DOHH2 (cell line): ENCODE data around the gene MED12L.
A peak's percentile ranks its signal among the peaks of the same experiment; 100 is the strongest.
"Not testable (repeated sequence)": the region's sequence is repeated elsewhere in the genome, so short reads cannot be mapped to it uniquely, and the experiment has no call there.

ENCODE experiments used
- H3F3A ChIP-seq: fragments of 200-600 bp; sonication (generic), shearing (Covaris generic); 2 replicates; pipeline ENCODE4 v1.6.0; 2016; ENCODE audit warnings: antibody characterized with exemption, mild to moderate bottlenecking; ENCODE audit not compliant: control insufficient read depth, insufficient read depth
- H3K27ac ChIP-seq: fragments of 200-600 bp; sonication (generic); 2 replicates; pipeline ENCODE4 v1.5.1; 2014; ENCODE audit warnings: low read depth, mild to moderate bottlenecking, low read length, moderate library complexity
- H3K27me3 ChIP-seq: fragments of 200-600 bp; sonication (generic); 2 replicates; pipeline ENCODE4 v1.6.1; 2014; ENCODE audit warnings: mild to moderate bottlenecking, low read length, mixed read lengths; ENCODE audit not compliant: control insufficient read depth
- H3K36me3 ChIP-seq: fragments of 200-600 bp; sonication (generic); 2 replicates; pipeline ENCODE4 v1.6.1; 2014; ENCODE audit warnings: mild to moderate bottlenecking, low read length, moderate library complexity, mixed read lengths; ENCODE audit not compliant: control insufficient read depth
- H3K4me1 ChIP-seq: fragments of 200-600 bp; sonication (generic); 2 replicates; pipeline ENCODE4 v1.6.1; 2014; ENCODE audit warnings: mild to moderate bottlenecking, low read length, mixed read lengths; ENCODE audit not compliant: control insufficient read depth
- H3K4me2 ChIP-seq: fragments of 200-600 bp; sonication (generic); 2 replicates; pipeline ENCODE4 v1.6.0; 2014; ENCODE audit warnings: mild to moderate bottlenecking, low read length, moderate library complexity
- H3K4me3 ChIP-seq: fragments of 200-600 bp; sonication (generic); 2 replicates; pipeline ENCODE4 v1.5.1; 2014; ENCODE audit warnings: mild to moderate bottlenecking, low read length, mixed read lengths
- H3K79me2 ChIP-seq: fragments of 200-600 bp; sonication (generic); 2 replicates; pipeline ENCODE4 v1.6.1; 2014; ENCODE audit warnings: mild to moderate bottlenecking, low read length, mixed read lengths; ENCODE audit not compliant: control insufficient read depth
- H3K9me2 ChIP-seq: fragments of 200-600 bp; sonication (generic); replicated peaks from 2 replicates; pipeline ENCODE4 v1.6.1; 2014; ENCODE audit warnings: mild to moderate bottlenecking, low read length, mixed read lengths; ENCODE audit not compliant: control insufficient read depth
- H3K9me3 ChIP-seq: fragments of 200-600 bp; sonication (generic); 2 replicates; pipeline ENCODE4 v1.6.1; 2014; ENCODE audit warnings: antibody characterized with exemption, low read length, mixed read lengths; ENCODE audit not compliant: control insufficient read depth, insufficient read depth
- H4K20me1 ChIP-seq: fragments of 200-600 bp; sonication (generic); 2 replicates; pipeline ENCODE4 v1.6.0; 2014; ENCODE audit warnings: low read depth, mild to moderate bottlenecking, antibody characterized with exemption, low read length, moderate library complexity; ENCODE audit not compliant: control insufficient read depth, insufficient read depth
- CTCF ChIP-seq: fragments of 200-600 bp; sonication (generic); IDR thresholded peaks from one replicate; pipeline ENCODE4 v1.5.1; 2014; ENCODE audit warnings: antibody characterized with exemption, mild to moderate bottlenecking, low read depth, low read length; ENCODE audit not compliant: poor library complexity, severe bottlenecking
- EZH2phosphoT487 ChIP-seq: fragments of 200-600 bp; sonication (generic); IDR thresholded peaks from 2 replicates; pipeline ENCODE4 v1.6.1; 2017; ENCODE audit warnings: borderline replicate concordance, mild to moderate bottlenecking, antibody characterized with exemption, low read length, moderate library complexity, mixed read lengths

Gene MED12L

DNA sequence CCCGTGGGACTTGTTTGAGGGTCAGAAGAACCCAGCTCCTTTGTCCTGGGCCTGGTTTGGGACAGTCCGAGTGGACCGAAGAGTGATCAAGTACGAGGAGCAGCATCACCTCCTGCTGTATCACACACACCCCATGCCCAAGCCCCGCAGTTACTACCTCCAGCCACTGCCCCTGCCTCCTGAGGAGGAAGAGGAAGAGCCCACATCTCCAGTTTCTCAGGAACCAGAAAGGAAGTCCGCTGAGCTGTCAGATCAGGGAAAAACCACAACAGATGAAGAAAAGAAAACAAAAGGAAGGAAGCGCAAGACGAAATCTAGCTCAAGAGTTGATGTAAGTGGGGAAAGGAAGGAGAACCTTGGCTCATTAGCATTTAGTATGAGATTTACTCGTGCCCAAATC is 302.4 kb downstream of the MED12L start:
- Histone ChIP-seq H3F3A (peaks cover 46% of the 10 kb centered on the region), H3K4me2 (peak overlapping the region; percentile 68)
- TF ChIP-seq CTCF = no peak
- TF ChIP-seq EZH2phosphoT487 = no peak

GRCh38 chr3:151391720-151392119 is 306.3 kb downstream of the MED12L start:
- peak overlapping the region; percentile 35 for H3K27ac ChIP-seq
- peaks cover 89% of the 10 kb centered on the region for H3K4me1 ChIP-seq
- TF ChIP-seq EZH2phosphoT487 (no peak), CTCF (no peak)
- H3K36me3 ChIP-seq = peaks cover 22% of the 10 kb centered on the region
- peak overlapping the region; percentile 37 for H3K4me3 ChIP-seq
- no peaks in the 10 kb centered on the region for H3K9me2 ChIP-seq
- H3K79me2 ChIP-seq = no peaks in the 10 kb centered on the region
- H3K4me2 ChIP-seq = peak overlapping the region; percentile 57
- H4K20me1 ChIP-seq = no peaks in the 10 kb centered on the region
- H3K9me3 ChIP-seq = no peaks in the 10 kb centered on the region
- no peaks in the 10 kb centered on the region for H3K27me3 ChIP-seq
- H3F3A ChIP-seq = peaks cover 24% of the 10 kb centered on the region

More for the DNA sequence above, 302.4 kb downstream of the MED12L start:
- H3K27ac ChIP-seq = peak overlapping the region; percentile 87
- no peaks in the 10 kb centered on the region for H3K27me3 ChIP-seq
- H3K36me3 ChIP-seq = no peaks in the 10 kb centered on the region
- no peaks in the 10 kb centered on the region for H4K20me1 ChIP-seq
- H3K9me2 ChIP-seq = no peaks in the 10 kb centered on the region
- H3K79me2 ChIP-seq = no peaks in the 10 kb centered on the region
- H3K9me3 ChIP-seq = no peaks in the 10 kb centered on the region
- peaks cover 96% of the 10 kb centered on the region for H3K4me1 ChIP-seq
- peak overlapping the region; percentile 52 for H3K4me3 ChIP-seq

DNA sequence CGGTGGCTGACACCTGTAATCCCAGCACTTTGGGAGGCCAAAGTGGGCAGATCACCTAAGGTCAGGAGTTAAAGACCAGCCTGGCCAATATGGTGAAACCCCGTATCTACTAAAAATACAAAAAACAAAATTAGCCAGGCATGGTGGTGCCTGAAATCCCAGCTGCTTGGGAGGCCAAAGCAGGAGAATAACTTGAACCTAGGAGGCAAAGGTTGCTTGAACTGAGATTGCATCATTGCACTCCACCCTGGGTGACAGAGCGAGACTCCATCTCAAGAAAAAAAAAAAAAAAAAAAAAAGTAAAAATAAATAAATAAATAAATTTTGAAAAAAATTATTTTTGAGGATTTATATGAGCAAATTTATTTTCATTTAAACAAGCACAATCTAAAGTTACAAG is 306.7 kb downstream of the MED12L start:
- Histone ChIP-seq H3K4me2 (peak overlapping the region; percentile 57), H3K4me1 (peaks cover 89% of the 10 kb centered on the region), H3K27ac (peak overlapping the region; percentile 72), H3K36me3 (peaks cover 26% of the 10 kb centered on the region), H3K4me3 (peak overlapping the region; percentile 37), H3F3A (peaks cover 20% of the 10 kb centered on the region)
- H4K20me1 ChIP-seq, H3K9me2 ChIP-seq, H3K9me3 ChIP-seq, H3K27me3 ChIP-seq, H3K79me2 ChIP-seq: not testable (repeated sequence)

GRCh38 chr3:151393146-151393830 is 307.8 kb downstream of the MED12L start:
- Histone ChIP-seq H3K4me1 (peaks cover 89% of the 10 kb centered on the region), H3K4me3 (peak overlapping the region; percentile 46), H4K20me1 (no peaks in the 10 kb centered on the region), H3K79me2 (no peaks in the 10 kb centered on the region), H3K36me3 (peaks cover 37% of the 10 kb centered on the region), H3F3A (peaks cover 9% of the 10 kb centered on the region), H3K9me3 (0 out of 2 replicates have a peak, but pooled peaks cover 6% of the 10 kb centered on the region), H3K27me3 (no peaks in the 10 kb centered on the region), H3K27ac (peak overlapping the region; percentile 72), H3K9me2 (no peaks in the 10 kb centered on the region), H3K4me2 (peak overlapping the region; percentile 60)
- no peak for TF ChIP-seq EZH2phosphoT487
- TF ChIP-seq CTCF = no peak
